Mesendoderm (in vitro differentiated cells): Measurements from ENCODE around the gene CDK5.
"Not testable (repeated sequence)": the region's sequence is repeated elsewhere in the genome, so short reads cannot be mapped to it uniquely, and the experiment has no call there.

ENCODE experiments used
- DNase-seq: peaks from one replicate; pipeline ENCODE4 v3.0.0; 2013
- H2AK5ac ChIP-seq: 2 replicates; pipeline ENCODE4 v1.6.1; 2013; ENCODE audit warnings: low read length, inconsistent platforms
- H2BK120ac ChIP-seq: 2 replicates; pipeline ENCODE4 v1.6.1; 2013; ENCODE audit warnings: low read depth, mild to moderate bottlenecking, low read length, moderate library complexity, mixed read lengths
- H2BK15ac ChIP-seq: replicated peaks from 2 replicates; pipeline ENCODE4 v1.6.1; 2013; ENCODE audit warnings: low read depth, mild to moderate bottlenecking, moderate library complexity
- H2BK5ac ChIP-seq: 2 replicates; pipeline ENCODE4 v1.6.1; 2013; ENCODE audit warnings: low read length, inconsistent platforms
- H3K18ac ChIP-seq: 2 replicates; pipeline ENCODE4 v1.6.1; 2013; ENCODE audit warnings: mild to moderate bottlenecking, low read length, mixed read lengths
- H3K23ac ChIP-seq: one replicate; pipeline ENCODE4 v1.6.1; 2013; ENCODE audit warnings: low read length
- H3K27ac ChIP-seq: 2 replicates; pipeline ENCODE4 v1.5.1; 2013; ENCODE audit warnings: low read depth, mild to moderate bottlenecking, inconsistent platforms, low read length, moderate library complexity
- H3K27me3 ChIP-seq: 2 replicates; pipeline ENCODE4 v1.6.1; 2013; ENCODE audit warnings: low read length, control low read depth, mild to moderate bottlenecking, inconsistent platforms; ENCODE audit not compliant: insufficient read depth, poor library complexity
- H3K36me3 ChIP-seq: 2 replicates; pipeline ENCODE4 v1.6.1; 2013; ENCODE audit warnings: low read length, inconsistent platforms; ENCODE audit not compliant: control insufficient read depth, insufficient read depth
- H3K4ac ChIP-seq: one replicate; pipeline ENCODE4 v1.6.1; 2013; ENCODE audit warnings: low read depth, mild to moderate bottlenecking, low read length, moderate library complexity
- H3K4me1 ChIP-seq: 2 replicates; pipeline ENCODE4 v1.6.1; 2013; ENCODE audit warnings: low read depth, low read length, inconsistent platforms; ENCODE audit not compliant: control insufficient read depth
- H3K4me2 ChIP-seq: 2 replicates; pipeline ENCODE4 v1.6.1; 2013; ENCODE audit warnings: low read length
- H3K4me3 ChIP-seq: 2 replicates; pipeline ENCODE4 v1.5.1; 2013; ENCODE audit warnings: mild to moderate bottlenecking, low read length
- H3K56ac ChIP-seq: one replicate; pipeline ENCODE4 v1.6.1; 2013; ENCODE audit warnings: low read length
- H3K79me1 ChIP-seq: 2 replicates; pipeline ENCODE4 v1.6.1; 2013; ENCODE audit warnings: low read length, inconsistent platforms
- H3K79me2 ChIP-seq: 2 replicates; pipeline ENCODE4 v1.6.1; 2013; ENCODE audit warnings: mild to moderate bottlenecking, low read length; ENCODE audit not compliant: control insufficient read depth, insufficient read depth
- H3K9ac ChIP-seq: 2 replicates; pipeline ENCODE4 v1.6.1; 2013; ENCODE audit warnings: low read length, inconsistent platforms
- H4K5ac ChIP-seq: one replicate; pipeline ENCODE4 v1.6.1; 2013; ENCODE audit warnings: low read length
- H4K8ac ChIP-seq: one replicate; pipeline ENCODE4 v1.6.1; 2013; ENCODE audit warnings: low read depth, mild to moderate bottlenecking, control low read depth, low read length, moderate library complexity
- WGBS: extraction: QIAGEN DNeasy Blood & Tissue Kit; methylation state at CpG from one replicate; pipeline ENCODE4 v1.1.7; 2013; ENCODE audit warnings: low lambda C conversion rate, missing lambda C conversion rate; ENCODE audit not compliant: insufficient coverage; ENCODE audit errors: extremely low coverage; 5-methylcytosine and 5-hydroxymethylcytosine counted together

Gene CDK5

GRCh38 chr7:151028131-151028947 is 29.4 kb downstream of the CDK5 start, which contains the start of gene ABCB8:
Gene ABCB8 (plus strand): TSS chr7:151028450. CDS start chr7:151028516, 66 bp downstream.
- Histone ChIP-seq H3K4me3 (peak within 1 kb of the TSS; percentile 83), H3K79me1 (no peaks in the 10 kb centered on the region), H3K79me2 (no peaks in the 10 kb centered on the region), H2BK5ac (no peak within 1 kb of the TSS), H3K23ac (no peak within 1 kb of the TSS), H3K27ac (peak within 1 kb of the TSS; percentile 5), H3K4me1 (no peaks in the 10 kb centered on the region), H3K27me3 (no peaks in the 10 kb centered on the region), H2AK5ac (no peak within 1 kb of the TSS), H3K56ac (peak within 1 kb of the TSS; percentile 92), H3K4ac (no peak within 1 kb of the TSS), H3K18ac (no peak within 1 kb of the TSS), H3K36me3 (no peaks in the 10 kb centered on the region), H4K5ac (no peak within 1 kb of the TSS), H2BK120ac (no peak within 1 kb of the TSS), H3K4me2 (peak within 1 kb of the TSS; percentile 51), H3K9ac (peak within 1 kb of the TSS; percentile 80), H4K8ac (no peak within 1 kb of the TSS), H2BK15ac (no peak within 1 kb of the TSS)
- peak; percentile 100 for DNase-seq
- WGBS = no CpG with 5 or more reads among the region's 53 CpGs

DNA sequence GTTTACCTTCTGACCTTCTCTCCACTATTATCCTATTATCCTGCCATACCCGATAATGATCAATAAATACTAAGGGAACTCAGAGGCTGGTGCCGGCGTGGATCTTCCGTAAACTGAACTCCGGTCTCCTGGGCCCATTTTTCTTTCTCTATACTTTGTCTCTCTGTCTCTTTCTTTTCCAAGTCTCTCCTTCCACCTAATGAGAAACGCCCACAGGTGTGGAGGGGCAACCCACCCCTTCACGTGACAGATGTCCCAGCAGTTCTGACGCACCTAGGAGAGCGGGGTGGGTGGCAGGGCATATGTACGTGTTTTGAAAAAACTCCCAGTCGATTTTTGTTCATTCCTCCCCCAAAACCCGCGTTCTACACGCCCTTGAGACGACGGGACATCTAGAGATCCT is 30.0 kb downstream of the CDK5 start:
- H3K4me3 ChIP-seq, H3K79me2 ChIP-seq, H4K5ac ChIP-seq, H2BK15ac ChIP-seq, H3K4me1 ChIP-seq, H3K36me3 ChIP-seq, H3K56ac ChIP-seq, H2BK120ac ChIP-seq, H2BK5ac ChIP-seq, H3K18ac ChIP-seq, H3K79me1 ChIP-seq, H2AK5ac ChIP-seq, H3K27ac ChIP-seq, H3K23ac ChIP-seq, DNase-seq, H3K27me3 ChIP-seq, H3K4ac ChIP-seq, H4K8ac ChIP-seq: not testable (repeated sequence)
- Histone ChIP-seq H3K4me2 (peak overlapping the region; percentile 51), H3K9ac (peak overlapping the region; percentile 5)
- no CpG with 5 or more reads among the region's 16 CpGs for WGBS

GRCh38 chr7:151026771-151027727 is 30.6 kb downstream of the CDK5 start:
- H4K8ac ChIP-seq, H3K4ac ChIP-seq, H3K79me2 ChIP-seq, H3K79me1 ChIP-seq, H2BK15ac ChIP-seq, H3K4me2 ChIP-seq, H2AK5ac ChIP-seq, H3K4me3 ChIP-seq, H3K18ac ChIP-seq, H3K27me3 ChIP-seq, H4K5ac ChIP-seq, H3K36me3 ChIP-seq, H3K4me1 ChIP-seq, H2BK5ac ChIP-seq, H3K9ac ChIP-seq, H3K27ac ChIP-seq, H3K56ac ChIP-seq, H2BK120ac ChIP-seq, H3K23ac ChIP-seq: not testable (repeated sequence)
- DNase-seq = peak; percentile 84
- no CpG with 5 or more reads among the region's 19 CpGs for WGBS

DNA sequence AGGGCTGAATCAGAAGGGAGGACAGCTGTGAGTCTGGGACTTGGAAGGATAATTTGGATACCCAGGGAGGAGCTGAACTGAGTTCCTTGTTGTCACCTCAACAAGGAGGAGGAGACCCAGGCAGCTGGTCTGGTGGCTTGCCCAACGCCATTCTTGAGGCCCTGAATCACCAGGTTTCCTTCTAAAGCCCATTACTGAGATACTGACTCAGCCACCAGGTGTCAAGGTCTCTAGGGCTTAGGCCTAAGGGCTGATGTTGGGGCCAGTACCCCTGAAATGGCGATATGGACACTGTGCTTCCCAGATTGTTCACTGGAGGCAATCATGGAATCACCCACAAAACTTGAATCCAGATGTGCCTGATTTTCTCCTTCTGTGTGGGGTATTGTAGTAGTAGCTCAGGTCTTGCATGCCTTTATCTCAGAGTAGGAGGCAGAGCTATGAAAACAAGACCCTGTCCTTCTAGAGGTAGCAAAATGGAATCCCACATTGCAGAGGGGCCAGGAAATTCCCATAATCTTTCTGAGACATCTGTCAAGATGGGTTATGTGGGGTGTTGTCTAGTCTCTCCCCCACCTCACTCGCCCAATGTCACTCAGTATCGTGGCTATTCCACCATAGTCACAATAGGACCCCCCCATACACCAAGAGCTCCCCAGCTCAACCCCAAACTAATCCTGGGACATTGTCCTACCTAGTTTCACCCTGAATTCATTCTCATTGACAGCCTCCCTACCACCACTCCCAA is 31.6 kb downstream of the CDK5 start:
- Histone ChIP-seq H3K23ac (no peak overlapping the region), H2BK120ac (no peak overlapping the region), H3K79me2 (no peaks in the 10 kb centered on the region), H3K27me3 (no peaks in the 10 kb centered on the region), H4K8ac (no peak overlapping the region), H3K36me3 (no peaks in the 10 kb centered on the region), H2AK5ac (no peak overlapping the region), H3K27ac (no peak overlapping the region), H3K18ac (no peak overlapping the region), H2BK15ac (no peak overlapping the region), H3K56ac (no peak overlapping the region), H3K4me2 (no peak overlapping the region), H2BK5ac (no peak overlapping the region), H4K5ac (no peak overlapping the region), H3K4me1 (no peaks in the 10 kb centered on the region), H3K4me3 (no peak overlapping the region), H3K4ac (no peak overlapping the region), H3K79me1 (no peaks in the 10 kb centered on the region), H3K9ac (no peak overlapping the region)
- peak; percentile 65 for DNase-seq
- WGBS = no CpG with 5 or more reads among the region's 4 CpGs

DNA sequence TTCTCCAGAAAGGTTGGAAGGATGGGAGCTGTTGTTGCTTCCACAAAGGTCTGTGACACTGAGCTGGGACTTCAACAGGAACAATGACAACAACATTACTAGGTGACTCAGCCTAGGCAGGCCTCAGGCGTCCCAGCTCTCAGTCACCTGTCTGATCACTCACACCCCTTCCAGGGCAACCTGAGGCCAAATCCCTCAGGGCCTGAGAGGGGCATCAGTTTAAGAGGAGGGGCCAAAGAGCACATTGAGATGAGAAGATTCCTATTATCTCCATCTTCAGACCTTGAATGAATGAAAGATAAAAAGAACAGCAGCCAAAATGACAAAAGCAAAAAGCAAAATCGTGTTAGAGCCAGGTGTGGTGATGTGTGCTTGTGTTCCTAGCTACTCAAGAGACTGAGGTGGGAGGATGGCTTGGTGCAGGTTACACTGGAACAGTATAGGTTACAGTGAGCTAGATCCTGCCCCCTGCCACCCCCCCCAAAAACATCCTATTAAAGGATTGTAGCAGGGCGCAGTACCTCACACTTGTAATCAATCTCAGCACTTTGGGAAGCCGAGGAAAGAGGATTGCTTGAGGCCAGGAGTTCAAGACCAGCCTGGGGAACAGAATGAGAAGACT is 33.2 kb downstream of the CDK5 start, which contains the start of gene ATG9B:
Gene ATG9B, minus strand, starts transcription at position 60 of the 622 bp plus-strand sequence. CDS start 71 bp downstream, outside the sequence.
- Histone ChIP-seq H2AK5ac (no peak within 1 kb of the TSS), H4K8ac (no peak within 1 kb of the TSS), H3K4me3 (no peak within 1 kb of the TSS), H3K18ac (no peak within 1 kb of the TSS), H3K4me1 (no peaks in the 10 kb centered on the region), H3K23ac (no peak within 1 kb of the TSS), H3K36me3 (no peaks in the 10 kb centered on the region), H3K79me1 (no peaks in the 10 kb centered on the region), H3K4ac (no peak within 1 kb of the TSS), H3K9ac (no peak within 1 kb of the TSS), H3K27me3 (no peaks in the 10 kb centered on the region), H2BK5ac (no peak within 1 kb of the TSS), H2BK120ac (no peak within 1 kb of the TSS), H4K5ac (no peak within 1 kb of the TSS), H3K27ac (no peak within 1 kb of the TSS), H3K56ac (no peak within 1 kb of the TSS), H2BK15ac (no peak within 1 kb of the TSS), H3K4me2 (no peak within 1 kb of the TSS), H3K79me2 (no peaks in the 10 kb centered on the region)
- DNase-seq = peak; percentile 67
- WGBS = no CpG with 5 or more reads among the region's 4 CpGs
